ENCODE results near the gene KNSTRN. TPM values are rescaled to one million over a fixed set of nuclear protein-coding genes. Genes with fewer than 3 reads are reported as not detected.

The KNSTRN gene
- total RNA-seq, 1 experiment from 2014 or later: 115 TPM

GRCh38 chr15:40363611-40364010, 18.9 kb upstream of the KNSTRN start:
- Histone ChIP-seq H3K79me2 (ENCODE audit: low read length) (no peaks in the 10 kb centered on the region), H3K9me3 (ENCODE audit: low read length) (no peaks in the 10 kb centered on the region), H4K20me1 (ENCODE audit: low read length) (no peaks in the 10 kb centered on the region), H3K27ac (ENCODE audit: low read length) (no peak overlapping the region), H3K27me3 (ENCODE audit: low read length) (no peaks in the 10 kb centered on the region), H3K9ac (ENCODE audit: low read length) (no peak overlapping the region), H2AFZ (ENCODE audit: low read length) (no peak overlapping the region), H3K4me3 (ENCODE audit: low read length) (no peak overlapping the region), H3F3A (ENCODE audit: low read length, unreplicated experiment) (no peaks in the 10 kb centered on the region), H3K9me2 (replicated peaks; ENCODE audit: low read length) (no peaks in the 10 kb centered on the region), H3K36me3 (ENCODE audit: low read depth, low read length) (no peaks in the 10 kb centered on the region), H3K4me2 (ENCODE audit: low read length) (no peak overlapping the region), H3K4me1 (ENCODE audit: insufficient read depth, low read length) (peaks cover 2% of the 10 kb centered on the region; the same call in 1 of the 2 replicates)
- ATAC-seq (no peak), DNase-seq (no peak)
- TF ChIP-seq EZH2phosphoT487 (IDR thresholded peaks at IDR 0.05; ENCODE audit: borderline replicate concordance, low read length) (no peak), CTCF (conservative IDR thresholded peaks at IDR 0.05; ENCODE audit: low read depth, low read length) (no peak), EZH2 (IDR thresholded peaks at IDR 0.05; ENCODE audit: low read length, unreplicated experiment) (no peak)
- no TSS peak for BruUV-seq (replicated peaks)
- CTCF ChIA-PET: no interaction called here
- intact Hi-C loops (cut with micrococcal nuclease): no loop called here
- POLR2A ChIA-PET (ENCODE audit: unreplicated experiment): no interaction called here

- Histone ChIP-seq H2AFZ (ENCODE audit: low read length) (no peak overlapping the region), H3K9me2 (replicated peaks; ENCODE audit: low read length) (no peaks in the 10 kb centered on the region), H3K27ac (ENCODE audit: low read length) (no peak overlapping the region), H3K79me2 (ENCODE audit: low read length) (no peaks in the 10 kb centered on the region), H3K9me3 (ENCODE audit: low read length) (no peaks in the 10 kb centered on the region), H3K27me3 (ENCODE audit: low read length) (no peaks in the 10 kb centered on the region), H3K4me3 (ENCODE audit: low read length) (no peak overlapping the region), H3K36me3 (ENCODE audit: low read depth, low read length) (no peaks in the 10 kb centered on the region), H3F3A (ENCODE audit: low read length, unreplicated experiment) (no peaks in the 10 kb centered on the region), H3K4me1 (ENCODE audit: insufficient read depth, low read length) (no peaks in the 10 kb centered on the region; the same call in 1 of the 2 replicates), H3K4me2 (ENCODE audit: low read length) (no peak overlapping the region), H4K20me1 (ENCODE audit: low read length) (no peaks in the 10 kb centered on the region), H3K9ac (ENCODE audit: low read length) (no peak overlapping the region)
- TF ChIP-seq EZH2phosphoT487 (IDR thresholded peaks at IDR 0.05; ENCODE audit: borderline replicate concordance, low read length) (no peak), EZH2 (IDR thresholded peaks at IDR 0.05; ENCODE audit: low read length, unreplicated experiment) (no peak), CTCF (conservative IDR thresholded peaks at IDR 0.05; ENCODE audit: low read depth, low read length) (no peak)
- ATAC-seq: no peak
- BruUV-seq (replicated peaks): no TSS peak
- DNase-seq: no peak
- CTCF ChIA-PET: no interaction called here
- intact Hi-C loops (cut with micrococcal nuclease): no loop called here
- POLR2A ChIA-PET (ENCODE audit: unreplicated experiment): no interaction called here
Observed at GRCh38 chr15:40364251-40364650, 18.3 kb upstream of the KNSTRN start.

- Histone ChIP-seq H3K4me1 (ENCODE audit: insufficient read depth, low read length) (no peaks in the 10 kb centered on the region; the same call in 1 of the 2 replicates), H3K27ac (ENCODE audit: low read length) (no peak overlapping the region), H3K4me3 (ENCODE audit: low read length) (no peak overlapping the region), H2AFZ (ENCODE audit: low read length) (no peak overlapping the region), H3F3A (ENCODE audit: low read length, unreplicated experiment) (no peaks in the 10 kb centered on the region), H4K20me1 (ENCODE audit: low read length) (no peaks in the 10 kb centered on the region), H3K4me2 (ENCODE audit: low read length) (no peak overlapping the region), H3K9me3 (ENCODE audit: low read length) (no peaks in the 10 kb centered on the region), H3K9ac (ENCODE audit: low read length) (no peak overlapping the region), H3K27me3 (ENCODE audit: low read length) (no peaks in the 10 kb centered on the region), H3K79me2 (ENCODE audit: low read length) (no peaks in the 10 kb centered on the region), H3K9me2 (replicated peaks; ENCODE audit: low read length) (no peaks in the 10 kb centered on the region), H3K36me3 (ENCODE audit: low read depth, low read length) (no peaks in the 10 kb centered on the region)
- intact Hi-C loops (cut with micrococcal nuclease): no loop called here
- ATAC-seq (no peak), DNase-seq (no peak)
- CTCF ChIA-PET: no interaction called here
- POLR2A ChIA-PET (ENCODE audit: unreplicated experiment): no interaction called here
- BruUV-seq (replicated peaks): no TSS peak
- no peak for TF ChIP-seq CTCF (conservative IDR thresholded peaks at IDR 0.05; ENCODE audit: low read depth, low read length)
- no peak for TF ChIP-seq EZH2phosphoT487 (IDR thresholded peaks at IDR 0.05; ENCODE audit: borderline replicate concordance, low read length)
- no peak for TF ChIP-seq EZH2 (IDR thresholded peaks at IDR 0.05; ENCODE audit: low read length, unreplicated experiment)
Observed at GRCh38 chr15:40365016-40365415, 17.5 kb upstream of the KNSTRN start.

Data from PC-3 (cell line).